ENCODE data around the gene TRIM2. TPM values are rescaled to one million over a fixed set of nuclear protein-coding genes. Genes with fewer than 3 reads are reported as not detected.
A peak's percentile ranks its signal among the peaks of the same experiment; 100 is the strongest.

TRIM2 gene
- total and polyA plus RNA-seq, 2 experiments from 2014 or later: 32.0 to 82.1 TPM

DNA sequence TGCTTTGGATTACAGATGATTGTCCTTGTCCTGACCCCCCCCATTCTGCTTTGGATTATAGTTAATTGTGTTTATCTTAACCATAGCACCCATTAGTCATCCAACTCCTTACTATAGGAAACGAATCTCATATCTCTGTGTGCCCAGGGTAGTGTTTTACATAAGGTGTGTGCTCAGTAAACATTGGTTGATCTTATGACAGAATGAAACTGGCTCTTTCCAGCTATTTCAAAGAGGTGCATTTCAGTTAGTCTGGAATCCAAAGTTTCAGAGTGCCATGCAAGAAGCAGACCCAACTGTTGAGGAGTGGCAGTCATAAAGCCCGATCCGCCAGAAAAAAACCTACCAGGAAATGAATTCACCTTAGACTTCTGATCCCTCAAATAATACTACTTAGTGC lies 14.7 kb downstream of the TRIM2 start:
- H3K4me2 ChIP-seq: peak overlapping the region; percentile 15
- peak overlapping the region; percentile 95 for H3K27ac ChIP-seq
- H3K9me2 ChIP-seq (replicated peaks; ENCODE audit: insufficient read depth): no peaks in the 10 kb centered on the region
- H3K79me2 ChIP-seq: peaks cover 54% of the 10 kb centered on the region
- H3K4me1 ChIP-seq (ENCODE audit: insufficient read depth): peaks cover 24% of the 10 kb centered on the region
- H3K4me3 ChIP-seq: no peak overlapping the region
- TF ChIP-seq EZH2 (IDR thresholded peaks at IDR 0.05; ENCODE audit: borderline replicate concordance) (no peak), EZH2phosphoT487 (IDR thresholded peaks at IDR 0.05; ENCODE audit: low read depth, severe bottlenecking, unreplicated experiment) (no peak)
- TF ChIP-seq, protein P1, sequence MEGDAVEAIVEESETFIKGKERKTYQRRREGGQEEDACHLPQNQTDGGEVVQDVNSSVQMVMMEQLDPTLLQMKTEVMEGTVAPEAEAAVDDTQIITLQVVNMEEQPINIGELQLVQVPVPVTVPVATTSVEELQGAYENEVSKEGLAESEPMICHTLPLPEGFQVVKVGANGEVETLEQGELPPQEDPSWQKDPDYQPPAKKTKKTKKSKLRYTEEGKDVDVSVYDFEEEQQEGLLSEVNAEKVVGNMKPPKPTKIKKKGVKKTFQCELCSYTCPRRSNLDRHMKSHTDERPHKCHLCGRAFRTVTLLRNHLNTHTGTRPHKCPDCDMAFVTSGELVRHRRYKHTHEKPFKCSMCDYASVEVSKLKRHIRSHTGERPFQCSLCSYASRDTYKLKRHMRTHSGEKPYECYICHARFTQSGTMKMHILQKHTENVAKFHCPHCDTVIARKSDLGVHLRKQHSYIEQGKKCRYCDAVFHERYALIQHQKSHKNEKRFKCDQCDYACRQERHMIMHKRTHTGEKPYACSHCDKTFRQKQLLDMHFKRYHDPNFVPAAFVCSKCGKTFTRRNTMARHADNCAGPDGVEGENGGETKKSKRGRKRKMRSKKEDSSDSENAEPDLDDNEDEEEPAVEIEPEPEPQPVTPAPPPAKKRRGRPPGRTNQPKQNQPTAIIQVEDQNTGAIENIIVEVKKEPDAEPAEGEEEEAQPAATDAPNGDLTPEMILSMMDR (IDR thresholded peaks at IDR 0.05; ENCODE audit: poor library complexity): no peak
- 70% methylated on average over 3 of the region's 3 CpGs for WGBS (ENCODE audit: low lambda C conversion rate, missing lambda C conversion rate)
- peak; percentile 60 for DNase-seq (ENCODE audit: low spot score)
- H2AFZ ChIP-seq: no peak overlapping the region
- H3K9me3 ChIP-seq (ENCODE audit: low read depth): no peaks in the 10 kb centered on the region
- H3K27me3 ChIP-seq: no peaks in the 10 kb centered on the region
- no peaks in the 10 kb centered on the region for H3K36me3 ChIP-seq (replicated peaks; ENCODE audit: insufficient read depth, low read depth)
- peaks cover 3% of the 10 kb centered on the region for H4K20me1 ChIP-seq (ENCODE audit: insufficient read depth, poor library complexity, severe bottlenecking)

DNA sequence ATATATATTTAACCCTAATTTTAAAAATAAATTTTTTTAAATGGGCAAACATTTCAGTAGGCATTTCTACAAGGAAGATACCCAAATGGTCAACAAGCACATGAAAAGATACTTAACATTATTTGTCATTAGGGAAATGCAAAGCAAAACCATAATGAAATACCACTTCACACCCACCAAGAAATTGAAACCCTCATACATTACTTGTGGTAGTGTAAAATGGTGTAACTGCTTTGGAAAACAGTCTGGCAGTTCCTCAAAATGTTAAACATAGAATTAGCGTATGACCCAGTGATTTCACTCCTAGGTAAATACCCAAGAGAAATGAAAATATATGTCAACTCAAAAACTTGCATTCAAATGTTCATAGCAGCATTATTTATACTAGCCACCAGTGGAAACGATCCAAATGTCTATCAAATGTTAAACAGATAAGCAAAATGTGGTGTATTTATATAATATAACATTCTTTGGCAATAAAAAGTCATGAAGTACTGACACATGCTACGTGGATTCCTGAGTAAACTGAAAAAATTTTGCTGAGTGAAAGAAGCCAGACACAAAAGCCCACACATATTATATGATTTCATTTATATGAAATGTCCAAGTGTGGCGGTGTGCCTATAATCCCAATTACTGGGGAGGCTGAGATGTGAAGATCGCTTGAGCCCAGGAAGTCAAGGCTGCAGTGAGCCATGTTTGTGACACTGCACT lies 16.6 kb downstream of the TRIM2 start:
- H3K27ac ChIP-seq: peak overlapping the region; percentile 96
- peaks cover 18% of the 10 kb centered on the region for H4K20me1 ChIP-seq (ENCODE audit: insufficient read depth, poor library complexity, severe bottlenecking)
- no peaks in the 10 kb centered on the region for H3K9me3 ChIP-seq (ENCODE audit: low read depth)
- H3K4me2 ChIP-seq: peak overlapping the region; percentile 41
- peaks cover 56% of the 10 kb centered on the region for H3K79me2 ChIP-seq
- peaks cover 31% of the 10 kb centered on the region for H3K4me1 ChIP-seq (ENCODE audit: insufficient read depth)
- no peak for DNase-seq (ENCODE audit: low spot score)
- no peaks in the 10 kb centered on the region for H3K9me2 ChIP-seq (replicated peaks; ENCODE audit: insufficient read depth)
- no peak overlapping the region for H3K4me3 ChIP-seq
- H3K27me3 ChIP-seq: no peaks in the 10 kb centered on the region
- TF ChIP-seq EZH2 (IDR thresholded peaks at IDR 0.05; ENCODE audit: borderline replicate concordance): no peak
- no peak for TF ChIP-seq EZH2phosphoT487 (IDR thresholded peaks at IDR 0.05; ENCODE audit: low read depth, severe bottlenecking, unreplicated experiment)
- TF ChIP-seq, protein P1 (IDR thresholded peaks at IDR 0.05; ENCODE audit: poor library complexity): no peak
- no peak overlapping the region for H2AFZ ChIP-seq
- H3K36me3 ChIP-seq (replicated peaks; ENCODE audit: insufficient read depth, low read depth): no peaks in the 10 kb centered on the region
- 78% methylated on average over 5 of the region's 5 CpGs for WGBS (ENCODE audit: low lambda C conversion rate, missing lambda C conversion rate)

DNA sequence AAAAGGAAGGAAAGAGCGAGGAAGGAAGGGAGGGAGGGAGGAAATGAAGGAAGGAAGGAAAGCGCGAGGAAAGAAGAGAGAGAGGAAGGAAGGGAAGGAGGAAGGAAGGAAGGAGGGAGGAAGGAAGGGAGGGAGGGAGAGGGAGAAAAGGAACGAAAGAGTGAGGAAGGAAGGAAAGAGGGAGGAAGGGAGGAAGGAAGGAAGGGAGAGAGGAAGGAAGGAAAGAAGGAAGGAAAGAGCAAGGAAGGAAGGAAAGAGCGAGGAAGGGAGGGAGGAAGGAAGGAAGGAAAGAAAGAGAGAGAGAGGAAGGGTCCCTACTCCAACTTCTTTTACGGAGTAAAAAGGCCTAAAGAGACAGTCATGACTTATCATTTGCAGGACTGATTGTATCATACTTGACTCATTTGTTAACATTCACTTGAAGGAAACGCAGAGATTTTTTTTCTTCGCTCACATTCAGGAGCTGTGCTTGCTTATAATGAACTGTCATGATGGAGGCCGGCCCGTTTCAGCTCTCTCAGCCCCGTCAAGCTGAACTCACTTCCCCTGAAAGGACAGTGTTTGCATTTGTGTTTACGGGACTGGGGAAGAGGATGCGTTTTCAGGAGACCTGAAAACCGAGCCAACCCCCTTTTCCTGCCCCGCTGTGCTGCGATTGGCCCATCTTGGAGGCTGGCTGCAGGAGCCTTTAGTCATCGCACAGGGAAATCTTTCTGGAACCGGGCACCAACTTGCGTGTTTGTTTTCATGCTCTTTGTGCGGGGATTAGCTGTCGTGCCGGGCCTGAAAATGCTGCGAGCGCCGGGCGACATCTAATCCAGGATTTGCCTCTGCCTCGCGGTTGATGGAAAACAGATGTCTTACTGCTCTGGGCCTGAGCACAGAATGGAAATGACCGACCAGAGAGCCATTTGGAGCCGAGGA lies 17.8 kb downstream of the TRIM2 start:
- Histone ChIP-seq H3K27me3 (no peaks in the 10 kb centered on the region), H3K4me2 (peak overlapping the region; percentile 83), H3K9me3 (ENCODE audit: low read depth) (no peaks in the 10 kb centered on the region), H4K20me1 (ENCODE audit: insufficient read depth, poor library complexity, severe bottlenecking) (peaks cover 29% of the 10 kb centered on the region), H2AFZ (peak overlapping the region; percentile 4), H3K79me2 (peaks cover 60% of the 10 kb centered on the region), H3K9me2 (replicated peaks; ENCODE audit: insufficient read depth) (no peaks in the 10 kb centered on the region), H3K36me3 (replicated peaks; ENCODE audit: insufficient read depth, low read depth) (no peaks in the 10 kb centered on the region), H3K4me1 (ENCODE audit: insufficient read depth) (peaks cover 31% of the 10 kb centered on the region), H3K27ac (peak overlapping the region; percentile 96), H3K4me3 (peak overlapping the region; percentile 22)
- TF ChIP-seq EZH2phosphoT487 (IDR thresholded peaks at IDR 0.05; ENCODE audit: low read depth, severe bottlenecking, unreplicated experiment): no peak
- TF ChIP-seq, protein P1 (IDR thresholded peaks at IDR 0.05; ENCODE audit: poor library complexity): no peak
- no peak for TF ChIP-seq EZH2 (IDR thresholded peaks at IDR 0.05; ENCODE audit: borderline replicate concordance)
- 7% methylated on average over 24 of the region's 30 CpGs for WGBS (ENCODE audit: low lambda C conversion rate, missing lambda C conversion rate)
- peak; percentile 81 for DNase-seq (ENCODE audit: low spot score)
